ENCODE measurements around the gene PDHA1.

DNA sequence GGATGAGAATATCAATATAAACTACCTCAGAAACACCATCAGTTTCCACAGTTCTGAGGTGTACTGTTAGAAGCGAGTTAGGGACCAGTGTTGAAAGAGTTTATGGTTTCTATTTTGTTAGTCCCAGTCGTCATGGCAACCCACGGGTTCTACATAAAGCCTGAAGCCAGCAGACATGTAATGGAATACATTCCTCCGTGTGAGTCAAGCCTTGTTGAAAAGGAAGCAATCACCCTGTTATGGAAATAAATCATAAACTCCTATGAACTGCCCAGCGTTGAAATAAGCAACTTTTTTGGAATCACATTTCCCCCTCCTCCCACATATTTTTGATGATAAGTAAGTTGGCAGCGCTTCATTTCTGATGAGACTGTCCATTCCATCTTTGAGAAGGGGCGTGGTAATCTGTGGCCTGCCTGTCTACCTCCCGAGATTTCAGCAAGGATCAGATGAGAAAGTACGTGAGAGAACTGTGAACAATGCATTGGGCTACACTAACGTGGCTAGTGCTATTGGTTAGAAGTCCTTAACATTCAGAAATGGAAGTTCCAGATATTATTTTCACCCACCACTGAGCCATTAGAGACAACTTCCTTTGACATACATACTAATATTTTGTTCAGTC, 40.4 kb upstream of the PDHA1 start:
- TF ChIP-seq, protein P1, sequence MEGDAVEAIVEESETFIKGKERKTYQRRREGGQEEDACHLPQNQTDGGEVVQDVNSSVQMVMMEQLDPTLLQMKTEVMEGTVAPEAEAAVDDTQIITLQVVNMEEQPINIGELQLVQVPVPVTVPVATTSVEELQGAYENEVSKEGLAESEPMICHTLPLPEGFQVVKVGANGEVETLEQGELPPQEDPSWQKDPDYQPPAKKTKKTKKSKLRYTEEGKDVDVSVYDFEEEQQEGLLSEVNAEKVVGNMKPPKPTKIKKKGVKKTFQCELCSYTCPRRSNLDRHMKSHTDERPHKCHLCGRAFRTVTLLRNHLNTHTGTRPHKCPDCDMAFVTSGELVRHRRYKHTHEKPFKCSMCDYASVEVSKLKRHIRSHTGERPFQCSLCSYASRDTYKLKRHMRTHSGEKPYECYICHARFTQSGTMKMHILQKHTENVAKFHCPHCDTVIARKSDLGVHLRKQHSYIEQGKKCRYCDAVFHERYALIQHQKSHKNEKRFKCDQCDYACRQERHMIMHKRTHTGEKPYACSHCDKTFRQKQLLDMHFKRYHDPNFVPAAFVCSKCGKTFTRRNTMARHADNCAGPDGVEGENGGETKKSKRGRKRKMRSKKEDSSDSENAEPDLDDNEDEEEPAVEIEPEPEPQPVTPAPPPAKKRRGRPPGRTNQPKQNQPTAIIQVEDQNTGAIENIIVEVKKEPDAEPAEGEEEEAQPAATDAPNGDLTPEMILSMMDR (IDR thresholded peaks at IDR 0.05): no peak
- no peak for TF ChIP-seq POLR2A (IDR thresholded peaks at IDR 0.05)

All from adrenal gland (tissue), 5 donors.